Measurements from ENCODE around the gene DCTN2. TPM values are rescaled to one million over a fixed set of nuclear protein-coding genes. Genes with fewer than 3 reads are reported as not detected.

Gene DCTN2
- total and polyA plus RNA-seq, 7 experiments from 2014 or later = 52.1 to 78.8 (median 63.0) TPM

GRCh38 chr12:57549203-57549908 lies 2.4 kb upstream of the DCTN2 start:
- Mint-ChIP-seq H3K4me1 (peaks cover 28 to 55% (median 46%) of the 10 kb centered on the region in 7 donors), H3K36me3 (peaks cover 0 to 3% (median 0%) of the 10 kb centered on the region in 5 donors), H3K9me3 (no peaks in the 10 kb centered on the region), H3K27me3 (peaks cover 0 to 30% (median 6%) of the 10 kb centered on the region in 5 donors), H3K27ac (peak overlapping the region in 2 of 9 donors; percentile 71 to 77), H3K4me3 (peak overlapping the region; percentile 39 to 83 (median 69))
- Histone ChIP-seq H3K27ac (ENCODE audit: low read depth, low read length) (no peak overlapping the region), H3K36me3 (ENCODE audit: control insufficient read depth in 2 of 3, insufficient read depth in 3 of 3, low read length in 3 of 3) (peaks cover 0 to 4% (median 0%) of the 10 kb centered on the region in 3 experiments), H3K9me3 (ENCODE audit: control insufficient read depth in 2 of 3, low read length in 3 of 3) (no peaks in the 10 kb centered on the region), H3K27me3 (ENCODE audit: control insufficient read depth in 2 of 2, insufficient read depth in 2 of 2, low read length in 2 of 2) (no peaks in the 10 kb centered on the region), H3K4me3 (ENCODE audit: low read length) (peak overlapping the region; percentile 59), H3K4me1 (ENCODE audit: control insufficient read depth in 2 of 2, insufficient read depth in 2 of 2, low read length in 2 of 2) (peaks cover 10 to 16% of the 10 kb centered on the region in 2 donors)
- DNase-seq (no peak), ATAC-seq (no peak)
- intact Hi-C loops (cut with micrococcal nuclease) = no loop called here
- ChIA-PET CTCF (no interaction called here), POLR2A (interaction anchor here (1.0 kb wide), 1 partner anchor 95 kb away, joined by 3 read pairs; no protein-coding TSS in a partner anchor)

- H3K9me3 ChIP-seq (ENCODE audit: control insufficient read depth in 2 of 3, low read length in 3 of 3) = no peaks in the 10 kb centered on the region
- DNase-seq (no peak), ATAC-seq (no peak)
- ChIA-PET CTCF (interaction anchor here (0.9 kb wide), 1 partner anchor 37 kb away, joined by 5 read pairs; no protein-coding TSS in a partner anchor), POLR2A (interaction anchor here (1.0 kb wide), 1 partner anchor 94 kb away, joined by 3 read pairs; no protein-coding TSS in a partner anchor)
- peak overlapping the region in 2 of 9 donors; percentile 29 to 46 for H3K27ac Mint-ChIP-seq
- peaks cover 0 to 3% (median 0%) of the 10 kb centered on the region in 5 donors for H3K36me3 Mint-ChIP-seq
- H3K4me1 Mint-ChIP-seq = peaks cover 28 to 62% (median 52%) of the 10 kb centered on the region in 7 donors
- H3K27me3 Mint-ChIP-seq = peaks cover 0 to 28% (median 5%) of the 10 kb centered on the region in 5 donors
- H3K27me3 ChIP-seq (ENCODE audit: control insufficient read depth in 2 of 2, insufficient read depth in 2 of 2, low read length in 2 of 2) = no peaks in the 10 kb centered on the region
- H3K36me3 ChIP-seq (ENCODE audit: control insufficient read depth in 2 of 3, insufficient read depth in 3 of 3, low read length in 3 of 3) = peaks cover 0 to 4% (median 0%) of the 10 kb centered on the region in 3 experiments
- H3K4me1 ChIP-seq (ENCODE audit: control insufficient read depth in 2 of 2, insufficient read depth in 2 of 2, low read length in 2 of 2) = peaks cover 10 to 16% of the 10 kb centered on the region in 2 donors
- intact Hi-C loops (cut with micrococcal nuclease) = no loop called here
- peak overlapping the region in 8 of 10 donors; percentile 21 to 83 (median 54) for H3K4me3 Mint-ChIP-seq
- H3K27ac ChIP-seq (ENCODE audit: low read depth, low read length) = no peak overlapping the region
- no peak overlapping the region for H3K4me3 ChIP-seq (ENCODE audit: low read length)
- no peaks in the 10 kb centered on the region for H3K9me3 Mint-ChIP-seq
Observed at GRCh38 chr12:57548488-57548887, 1.5 kb upstream of the DCTN2 start.

GRCh38 chr12:57548013-57548315 lies 972 bp upstream of the DCTN2 start:
- Histone ChIP-seq H3K4me1 (ENCODE audit: control insufficient read depth in 2 of 2, insufficient read depth in 2 of 2, low read length in 2 of 2) (peaks cover 10 to 16% of the 10 kb centered on the region in 2 donors), H3K9me3 (ENCODE audit: control insufficient read depth in 2 of 3, low read length in 3 of 3) (no peaks in the 10 kb centered on the region), H3K27ac (ENCODE audit: low read depth, low read length) (no peak overlapping the region), H3K27me3 (ENCODE audit: control insufficient read depth in 2 of 2, insufficient read depth in 2 of 2, low read length in 2 of 2) (no peaks in the 10 kb centered on the region), H3K36me3 (ENCODE audit: control insufficient read depth in 2 of 3, insufficient read depth in 3 of 3, low read length in 3 of 3) (peaks cover 0 to 4% (median 0%) of the 10 kb centered on the region in 3 experiments), H3K4me3 (ENCODE audit: low read length) (no peak overlapping the region)
- DNase-seq = no peak
- Mint-ChIP-seq H3K27me3 (peaks cover 0 to 28% (median 0%) of the 10 kb centered on the region in 5 donors), H3K36me3 (peaks cover 0 to 5% (median 0%) of the 10 kb centered on the region in 5 donors), H3K27ac (peak overlapping the region in 2 of 9 donors; percentile 86 to 89), H3K4me3 (peak overlapping the region in 6 of 10 donors; percentile 88 to 100 (median 98)), H3K9me3 (no peaks in the 10 kb centered on the region), H3K4me1 (peaks cover 28 to 64% (median 55%) of the 10 kb centered on the region in 7 donors)
- POLR2A ChIA-PET = interaction anchor here (1.0 kb wide), 1 partner anchor 93 kb away, joined by 3 read pairs; no protein-coding TSS in a partner anchor
- no peak for ATAC-seq
- intact Hi-C loops (cut with micrococcal nuclease) = no loop called here
- CTCF ChIA-PET = interaction anchor here (0.9 kb wide), 1 partner anchor 38 kb away, joined by 5 read pairs; no protein-coding TSS in a partner anchor

GRCh38 chr12:57547288-57548012 lies 458 bp upstream of the DCTN2 start:
- H3K27ac ChIP-seq (ENCODE audit: low read depth, low read length) = peak overlapping the region; percentile 88
- H3K36me3 Mint-ChIP-seq = peaks cover 0 to 5% (median 0%) of the 10 kb centered on the region in 5 donors
- peaks cover 28 to 64% (median 55%) of the 10 kb centered on the region in 7 donors for H3K4me1 Mint-ChIP-seq
- intact Hi-C loops (cut with micrococcal nuclease) = loop anchor here (1.0 to 2.0 kb wide), 7 partner anchors 27 to 194 kb away; partner anchors contain the start of genes DDIT3 (in 2 of the 2), GLI1 (in 2 of the 2) and PIP4K2C (in 2 of the 2)
- H3K27me3 ChIP-seq (ENCODE audit: control insufficient read depth in 2 of 2, insufficient read depth in 2 of 2, low read length in 2 of 2) = no peaks in the 10 kb centered on the region
- H3K4me3 Mint-ChIP-seq = peak overlapping the region; percentile 88 to 100 (median 98)
- H3K27ac Mint-ChIP-seq = peak overlapping the region; percentile 85 to 96 (median 92)
- ChIA-PET POLR2A (interaction anchor here (0.6 to 2.6 kb wide), 6 partner anchors 20 to 70 kb away, joined by 3 to 7 read pairs (median 4); partner anchors contain the start of gene DDIT3), CTCF (interaction anchor here (0.8 kb wide), 1 partner anchor 88 kb away, joined by 4 read pairs; no protein-coding TSS in a partner anchor)
- peak overlapping the region; percentile 74 for H3K4me3 ChIP-seq (ENCODE audit: low read length)
- H3K4me1 ChIP-seq (ENCODE audit: control insufficient read depth in 2 of 2, insufficient read depth in 2 of 2, low read length in 2 of 2) = peaks cover 10 to 16% of the 10 kb centered on the region in 2 donors
- H3K9me3 ChIP-seq (ENCODE audit: control insufficient read depth in 2 of 3, low read length in 3 of 3) = no peaks in the 10 kb centered on the region
- no peaks in the 10 kb centered on the region for H3K9me3 Mint-ChIP-seq
- DNase-seq (no peak), ATAC-seq (no peak)
- H3K36me3 ChIP-seq (ENCODE audit: control insufficient read depth in 2 of 3, insufficient read depth in 3 of 3, low read length in 3 of 3) = peaks cover 0 to 4% (median 0%) of the 10 kb centered on the region in 3 experiments
- H3K27me3 Mint-ChIP-seq = peaks cover 0 to 28% (median 0%) of the 10 kb centered on the region in 5 donors

- ATAC-seq (no peak), DNase-seq (no peak)
- Mint-ChIP-seq H3K27ac (peak overlapping the region; percentile 85 to 96 (median 92)), H3K36me3 (peaks cover 0 to 5% (median 0%) of the 10 kb centered on the region in 5 donors), H3K9me3 (no peaks in the 10 kb centered on the region), H3K4me3 (peak overlapping the region; percentile 88 to 100 (median 98)), H3K4me1 (peaks cover 28 to 65% (median 49%) of the 10 kb centered on the region in 7 donors), H3K27me3 (peaks cover 0 to 25% (median 0%) of the 10 kb centered on the region in 5 donors)
- intact Hi-C loops (cut with micrococcal nuclease) = loop anchor here in 1 of 2 donors (1.0 to 2.0 kb wide), 2 partner anchors 45 to 59 kb away; partner anchors contain the start of gene PIP4K2C
- H3K27ac ChIP-seq (ENCODE audit: low read depth, low read length) = peak overlapping the region; percentile 88
- POLR2A ChIA-PET = interaction anchor here (0.6 to 2.6 kb wide), 8 partner anchors 21 to 152 kb away, joined by 3 to 7 read pairs (median 4); partner anchors contain the start of genes DDIT3 and GLI1
- H3K9me3 ChIP-seq (ENCODE audit: control insufficient read depth in 2 of 3, low read length in 3 of 3) = no peaks in the 10 kb centered on the region
- H3K4me1 ChIP-seq (ENCODE audit: control insufficient read depth in 2 of 2, insufficient read depth in 2 of 2, low read length in 2 of 2) = peaks cover 10 to 16% of the 10 kb centered on the region in 2 donors
- H3K27me3 ChIP-seq (ENCODE audit: control insufficient read depth in 2 of 2, insufficient read depth in 2 of 2, low read length in 2 of 2) = no peaks in the 10 kb centered on the region
- H3K36me3 ChIP-seq (ENCODE audit: control insufficient read depth in 2 of 3, insufficient read depth in 3 of 3, low read length in 3 of 3) = peaks cover 0 to 4% (median 0%) of the 10 kb centered on the region in 3 experiments
- CTCF ChIA-PET = interaction anchor here (0.6 kb wide), 1 partner anchor 912 kb away, joined by 3 read pairs; no protein-coding TSS in a partner anchor
- H3K4me3 ChIP-seq (ENCODE audit: low read length) = peak overlapping the region; percentile 74
Observed at GRCh38 chr12:57545809-57546437, 1.1 kb downstream of the DCTN2 start.
